Smooth muscle cell (in vitro differentiated cells): Measurements from ENCODE around the gene ABI2. TPM values are rescaled to one million over a fixed set of nuclear protein-coding genes. Genes with fewer than 3 reads are reported as not detected.

ENCODE experiments used
- DNase-seq: peaks from one replicate; lab custom pipeline; 2025; ENCODE audit not compliant: unreplicated experiment; lab: John Stamatoyannopoulos, UW
- H2AFZ ChIP-seq: fragments of 200-600 bp; sonication (generic); 2 replicates; pipeline ENCODE4 v1.6.0; 2016; ENCODE audit warnings: antibody characterized with exemption, low read depth, mild to moderate bottlenecking
- H3F3A ChIP-seq: fragments of 200-600 bp; sonication (generic); 2 replicates; pipeline ENCODE4 v1.6.0; 2017; ENCODE audit warnings: antibody characterized with exemption, low read depth
- H3K27ac ChIP-seq: fragments of 200-600 bp; sonication (generic); 2 replicates; pipeline ENCODE4 v1.5.1; 2016; ENCODE audit warnings: low read depth, mild to moderate bottlenecking
- H3K27me3 ChIP-seq: fragments of 200-600 bp; sonication (generic); 2 replicates; pipeline ENCODE4 v1.6.1; 2016; ENCODE audit warnings: low read depth, mild to moderate bottlenecking
- H3K36me3 ChIP-seq: fragments of 200-600 bp; sonication (generic); 2 replicates; pipeline ENCODE4 v1.5.1; 2016; ENCODE audit warnings: low read depth
- H3K4me1 ChIP-seq: fragments of 200-600 bp; sonication (generic); 2 replicates; pipeline ENCODE4 v1.5.1; 2016; ENCODE audit warnings: low read depth
- H3K4me2 ChIP-seq: fragments of 200-600 bp; sonication (generic); 2 replicates; pipeline ENCODE4 v1.6.0; 2016; ENCODE audit warnings: mild to moderate bottlenecking
- H3K4me3 ChIP-seq: fragments of 200-600 bp; sonication (generic); 2 replicates; pipeline ENCODE4 v1.5.1; 2016; ENCODE audit warnings: mild to moderate bottlenecking
- H3K79me2 ChIP-seq: fragments of 200-600 bp; sonication (generic); 2 replicates; pipeline ENCODE4 v1.6.0; 2016; ENCODE audit warnings: low read depth, mild to moderate bottlenecking
- H3K9ac ChIP-seq: fragments of 200-600 bp; sonication (generic); 2 replicates; pipeline ENCODE4 v1.6.0; 2016; ENCODE audit warnings: low read depth
- H3K9me3 ChIP-seq: fragments of 200-600 bp; sonication (generic); replicated peaks from 2 replicates; pipeline ENCODE4 v1.5.1; 2016; ENCODE audit warnings: low read depth
- H4K20me1 ChIP-seq: fragments of 200-600 bp; sonication (generic); 2 replicates; pipeline ENCODE4 v1.6.0; 2016; ENCODE audit warnings: low read depth
- WGBS: methylation state at CpG from one replicate; pipeline ENCODE4 v1.1.7; 2016; ENCODE audit warnings: low lambda C conversion rate; 5-methylcytosine and 5-hydroxymethylcytosine counted together
- polyA plus RNA-seq: library from polyadenylated mRNA; unstranded; fragments of >200 nt; fragmentation: Nextera tagmentation; extraction: Ambion mirVana; gene quantifications from 2 replicates; pipeline ENCODE4 v1.2.1, GENCODE V29; 2016
- total RNA-seq: library from RNA; depleted of rRNA; stranded (reverse); fragments of >200 nt; gene quantifications from 2 replicates; pipeline ENCODE4 v1.2.3, GENCODE V29; 2014
- TF ChIP-seq, protein P1 (sequence below): fragments of 200-600 bp; sonication (generic); IDR thresholded peaks from 2 replicates; pipeline ENCODE4 v1.5.1; 2017; ENCODE audit warnings: borderline replicate concordance, mild to moderate bottlenecking, antibody characterized with exemption; ENCODE audit not compliant: insufficient read depth, poor library complexity, severe bottlenecking

ABI2 gene
- total and polyA plus RNA-seq, 2 experiments from 2014 or later = 25.5 to 34.2 TPM

DNA sequence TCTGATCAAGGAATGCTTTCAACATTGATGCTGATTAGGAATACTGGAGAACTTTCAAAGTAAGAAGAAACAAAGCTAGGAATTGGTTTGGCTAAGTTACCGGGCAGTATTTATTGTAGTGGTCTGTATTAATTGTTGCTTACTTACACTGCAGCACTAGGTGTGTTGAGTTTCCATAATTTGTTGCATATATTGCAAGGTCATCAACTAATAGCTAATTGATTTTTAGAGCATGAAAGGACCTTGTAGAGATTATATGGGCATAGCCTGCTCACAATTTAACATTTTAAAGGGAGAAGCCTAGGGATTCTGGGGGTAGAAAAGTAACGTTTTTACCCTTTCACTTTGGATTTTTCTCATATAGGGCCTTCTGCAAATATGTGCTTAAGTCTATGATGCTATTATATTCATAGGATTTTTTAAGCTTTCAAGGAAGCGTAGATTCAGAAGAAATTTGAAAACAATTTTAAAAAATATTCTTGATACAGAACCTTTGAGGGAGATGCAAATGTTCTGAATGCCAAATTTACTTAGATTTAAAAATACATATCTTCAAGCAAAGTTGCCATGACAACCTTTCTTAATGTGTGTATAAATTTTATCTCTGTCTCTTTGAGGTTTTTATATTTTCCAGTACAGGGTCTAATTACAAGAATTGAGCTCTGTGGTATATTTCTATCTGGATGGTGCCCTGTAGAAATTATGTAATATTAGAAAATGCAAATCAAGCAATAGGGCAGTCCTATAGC, 17.3 kb upstream of the ABI2 start:
- no peaks in the 10 kb centered on the region for H3K27me3 ChIP-seq
- TF ChIP-seq, protein P1, sequence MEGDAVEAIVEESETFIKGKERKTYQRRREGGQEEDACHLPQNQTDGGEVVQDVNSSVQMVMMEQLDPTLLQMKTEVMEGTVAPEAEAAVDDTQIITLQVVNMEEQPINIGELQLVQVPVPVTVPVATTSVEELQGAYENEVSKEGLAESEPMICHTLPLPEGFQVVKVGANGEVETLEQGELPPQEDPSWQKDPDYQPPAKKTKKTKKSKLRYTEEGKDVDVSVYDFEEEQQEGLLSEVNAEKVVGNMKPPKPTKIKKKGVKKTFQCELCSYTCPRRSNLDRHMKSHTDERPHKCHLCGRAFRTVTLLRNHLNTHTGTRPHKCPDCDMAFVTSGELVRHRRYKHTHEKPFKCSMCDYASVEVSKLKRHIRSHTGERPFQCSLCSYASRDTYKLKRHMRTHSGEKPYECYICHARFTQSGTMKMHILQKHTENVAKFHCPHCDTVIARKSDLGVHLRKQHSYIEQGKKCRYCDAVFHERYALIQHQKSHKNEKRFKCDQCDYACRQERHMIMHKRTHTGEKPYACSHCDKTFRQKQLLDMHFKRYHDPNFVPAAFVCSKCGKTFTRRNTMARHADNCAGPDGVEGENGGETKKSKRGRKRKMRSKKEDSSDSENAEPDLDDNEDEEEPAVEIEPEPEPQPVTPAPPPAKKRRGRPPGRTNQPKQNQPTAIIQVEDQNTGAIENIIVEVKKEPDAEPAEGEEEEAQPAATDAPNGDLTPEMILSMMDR = no peak
- H3K4me2 ChIP-seq = no peak overlapping the region
- 97% methylated on average over 3 of the region's 3 CpGs for WGBS
- H3K9ac ChIP-seq = no peak overlapping the region
- no peak overlapping the region for H3K4me3 ChIP-seq
- no peak for DNase-seq
- H3K4me1 ChIP-seq = no peaks in the 10 kb centered on the region
- no peaks in the 10 kb centered on the region for H3K9me3 ChIP-seq
- H3K36me3 ChIP-seq = no peaks in the 10 kb centered on the region
- H3K27ac ChIP-seq = no peak overlapping the region
- no peaks in the 10 kb centered on the region for H3K79me2 ChIP-seq
- H3F3A ChIP-seq = no peaks in the 10 kb centered on the region
- no peaks in the 10 kb centered on the region for H4K20me1 ChIP-seq
- no peak overlapping the region for H2AFZ ChIP-seq

DNA sequence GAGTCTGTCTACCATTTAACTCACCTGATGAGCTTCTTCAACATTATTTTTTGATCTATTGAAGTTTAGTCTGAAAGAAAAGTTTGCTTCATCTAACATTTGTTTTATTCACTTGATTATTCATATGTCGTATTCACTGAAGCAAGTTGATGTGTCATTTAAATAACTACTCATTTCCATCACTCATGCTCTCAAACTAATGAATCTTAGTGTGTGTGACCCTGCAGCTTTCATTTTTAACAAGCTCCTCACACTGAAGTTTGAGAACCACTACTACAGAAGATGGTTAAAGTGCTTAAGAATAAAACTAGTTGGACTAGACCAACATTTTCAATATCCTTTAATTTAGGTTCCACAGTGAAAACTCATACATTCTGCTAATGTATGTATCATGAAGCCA, 1.8 kb upstream of the ABI2 start:
- peaks cover 8% of the 10 kb centered on the region for H3F3A ChIP-seq
- no peak for DNase-seq
- peaks cover 22% of the 10 kb centered on the region for H4K20me1 ChIP-seq
- peaks cover 32% of the 10 kb centered on the region for H3K79me2 ChIP-seq
- H3K27me3 ChIP-seq = no peaks in the 10 kb centered on the region
- H3K36me3 ChIP-seq = no peaks in the 10 kb centered on the region
- no peaks in the 10 kb centered on the region for H3K9me3 ChIP-seq
- no peak overlapping the region for H3K9ac ChIP-seq
- H2AFZ ChIP-seq = no peak overlapping the region
- no peak overlapping the region for H3K4me3 ChIP-seq
- peaks cover 15% of the 10 kb centered on the region for H3K4me1 ChIP-seq
- no peak overlapping the region for H3K27ac ChIP-seq
- no peak overlapping the region for H3K4me2 ChIP-seq
- 96% methylated on average over 1 of the region's 1 CpG for WGBS
- TF ChIP-seq, protein P1 = no peak

DNA sequence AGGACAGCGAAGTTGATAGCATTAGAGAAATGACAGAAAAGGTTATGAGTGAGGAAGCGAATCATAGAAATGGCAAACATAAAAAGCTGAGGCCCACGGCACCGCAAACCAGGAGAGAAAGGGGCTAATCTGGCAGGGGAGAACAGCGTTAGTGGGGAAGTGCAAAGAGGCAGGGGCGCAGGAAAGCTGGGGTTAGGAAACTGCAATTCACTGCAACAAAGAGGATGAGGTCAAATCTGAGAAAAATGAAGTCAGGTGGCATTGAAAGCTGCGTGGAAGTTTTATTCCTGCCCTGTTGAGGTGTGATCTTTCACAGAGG, 653 bp upstream of the ABI2 start:
- Histone ChIP-seq H3K4me1 (peaks cover 15% of the 10 kb centered on the region), H3K9me3 (no peaks in the 10 kb centered on the region), H3K4me3 (peak overlapping the region; percentile 100), H3K79me2 (peaks cover 44% of the 10 kb centered on the region), H2AFZ (peak overlapping the region; percentile 92), H4K20me1 (peaks cover 34% of the 10 kb centered on the region), H3K4me2 (peak overlapping the region; percentile 89), H3K36me3 (no peaks in the 10 kb centered on the region), H3F3A (peaks cover 8% of the 10 kb centered on the region), H3K27ac (peak overlapping the region; percentile 76), H3K9ac (peak overlapping the region; percentile 85), H3K27me3 (no peaks in the 10 kb centered on the region)
- DNase-seq = no peak
- TF ChIP-seq, protein P1 = no peak
- WGBS = 6% methylated on average over 7 of the region's 7 CpGs
